Ishikawa (cell line): ENCODE measurements around the gene DHRS3.

ENCODE experiments used
- CEBPB ChIP-seq: IDR thresholded peaks from 2 replicates; pipeline ENCODE4 v1.6.1; 2012
- CREB1 ChIP-seq: IDR thresholded peaks from 2 replicates; pipeline ENCODE4 v1.6.1; 2012; ENCODE audit warnings: low read depth
- EGR1 ChIP-seq: IDR thresholded peaks from 2 replicates; pipeline ENCODE4 v1.6.1; 2012
- EP300 ChIP-seq: IDR thresholded peaks from 2 replicates; pipeline ENCODE4 v1.6.1; 2012; ENCODE audit warnings: borderline replicate concordance
- FOXM1 ChIP-seq: IDR thresholded peaks from 2 replicates; pipeline ENCODE4 v1.6.1; 2012; ENCODE audit warnings: low read depth, borderline replicate concordance
- MAX ChIP-seq: IDR thresholded peaks from 2 replicates; pipeline ENCODE4 v1.6.1; 2012
- NFIC ChIP-seq: IDR thresholded peaks from 2 replicates; pipeline ENCODE4 v1.6.1; 2012
- RAD21 ChIP-seq: IDR thresholded peaks from 2 replicates; pipeline ENCODE4 v1.6.1; 2012; ENCODE audit warnings: low read depth
- REST ChIP-seq: IDR thresholded peaks from 2 replicates; pipeline ENCODE4 v1.6.1; 2012; ENCODE audit warnings: low read depth, mild to moderate bottlenecking
- TAF1 ChIP-seq: IDR thresholded peaks from 2 replicates; pipeline ENCODE4 v1.6.1; 2012; ENCODE audit warnings: low read depth, mild to moderate bottlenecking
- TCF12 ChIP-seq: IDR thresholded peaks from 2 replicates; pipeline ENCODE4 v1.6.1; 2012; ENCODE audit warnings: low read depth
- TEAD4 ChIP-seq: IDR thresholded peaks from 2 replicates; pipeline ENCODE4 v1.6.1; 2012
- USF1 ChIP-seq: IDR thresholded peaks from 2 replicates; pipeline ENCODE4 v1.6.1; 2012
- YY1 ChIP-seq: IDR thresholded peaks from 2 replicates; pipeline ENCODE4 v1.6.1; 2012; ENCODE audit warnings: low read depth
- ZBTB7A ChIP-seq: IDR thresholded peaks from 2 replicates; pipeline ENCODE4 v1.6.1; 2012; ENCODE audit warnings: low read depth

The DHRS3 gene

GRCh38 chr1:12580054-12580887, 37.7 kb downstream of the DHRS3 start:
- TF ChIP-seq YY1: no peak
- no peak for TF ChIP-seq EGR1
- no peak for TF ChIP-seq EP300
- TF ChIP-seq TEAD4: no peak
- no peak for TF ChIP-seq NFIC
- TF ChIP-seq FOXM1: no peak
- TF ChIP-seq TAF1: no peak
- TF ChIP-seq CREB1: no peak
- no peak for TF ChIP-seq TCF12
- no peak for TF ChIP-seq RAD21
- no peak for TF ChIP-seq MAX
- no peak for TF ChIP-seq CEBPB
- no peak for TF ChIP-seq REST
- no peak for TF ChIP-seq ZBTB7A
- no peak for TF ChIP-seq USF1

- no peak for TF ChIP-seq REST
- TF ChIP-seq CEBPB: no peak
- TF ChIP-seq EGR1: no peak
- no peak for TF ChIP-seq MAX
- no peak for TF ChIP-seq NFIC
- no peak for TF ChIP-seq ZBTB7A
- no peak for TF ChIP-seq EP300
- TF ChIP-seq TEAD4: no peak
These were observed 39.1 kb downstream of the DHRS3 start for GRCh38 chr1:12578860-12579422.

GRCh38 chr1:12577020-12577419, 41.0 kb downstream of the DHRS3 start:
- TF ChIP-seq NFIC: no peak
- no peak for TF ChIP-seq ZBTB7A
- no peak for TF ChIP-seq RAD21
- no peak for TF ChIP-seq EP300
- TF ChIP-seq TCF12: no peak

GRCh38 chr1:12574757-12575139, 43.3 kb downstream of the DHRS3 start:
- TF ChIP-seq TCF12 (no peak), YY1 (no peak)

- TF ChIP-seq EGR1 (no peak), EP300 (no peak), CREB1 (no peak), MAX (no peak), ZBTB7A (no peak), YY1 (no peak)
These were observed 44.8 kb downstream of the DHRS3 start for GRCh38 chr1:12573015-12573825.

GRCh38 chr1:12572522-12572921, 45.5 kb downstream of the DHRS3 start:
- TF ChIP-seq FOXM1 (no peak), USF1 (no peak), YY1 (no peak), CREB1 (no peak), MAX (no peak), TAF1 (no peak), EP300 (no peak), TEAD4 (no peak), EGR1 (no peak), TCF12 (no peak), REST (no peak), NFIC (no peak), ZBTB7A (no peak), CEBPB (no peak), RAD21 (no peak)
